Uterus (tissue), 2 donors: ENCODE measurements around the gene HLA-DQA1.

Experiments
- POLR2A ChIP-seq, 2 donors: fragments of 450-650 bp; IDR thresholded peaks; one replicate each; pipeline ENCODE4 v1.6.1; 2016; ENCODE audit warnings: antibody characterized with exemption in 2 of 2, mild to moderate bottlenecking in 1 of 2, moderate library complexity in 1 of 2
- TF ChIP-seq, protein P1 (sequence below), 4 experiments: fragments of 200-600 bp in 2 of 4; fragments of 450-650 bp in 2 of 4; sonication (generic) in 2 of 4; IDR thresholded peaks; one replicate each; pipeline ENCODE4 v1.5.1; 2016 to 2019; ENCODE audit warnings: antibody characterized with exemption in 4 of 4, mild to moderate bottlenecking in 2 of 4, moderate library complexity in 1 of 4

DNA sequence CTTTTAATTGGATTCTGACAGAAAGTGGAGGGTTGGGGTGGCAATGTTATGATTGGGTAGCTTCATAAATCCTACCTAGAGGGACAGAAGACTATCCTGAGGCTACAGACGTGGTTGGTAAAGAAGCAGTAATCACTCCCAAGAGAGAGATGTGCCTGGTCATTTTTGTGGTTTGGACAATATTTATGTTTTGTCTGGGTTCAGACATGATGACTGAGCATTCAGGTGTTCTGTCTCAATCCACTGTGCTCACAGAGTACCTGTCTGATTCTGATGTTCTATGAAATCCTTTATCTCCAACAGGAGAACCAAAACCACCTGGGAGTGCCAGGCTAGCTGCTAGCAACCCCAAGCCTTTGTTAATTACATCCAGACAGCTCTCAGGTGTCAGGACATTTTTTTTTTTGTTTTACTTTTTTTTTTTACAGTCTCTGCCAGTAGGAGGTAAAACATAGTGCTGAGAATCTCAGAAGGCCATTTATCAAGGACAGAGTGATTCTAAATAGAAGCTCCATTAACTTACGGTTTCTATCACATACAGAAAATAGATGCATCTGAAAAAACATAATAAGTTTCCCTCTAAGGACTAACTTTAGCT lies 1.6 kb upstream of the HLA-DQA1 start:
- TF ChIP-seq, protein P1, sequence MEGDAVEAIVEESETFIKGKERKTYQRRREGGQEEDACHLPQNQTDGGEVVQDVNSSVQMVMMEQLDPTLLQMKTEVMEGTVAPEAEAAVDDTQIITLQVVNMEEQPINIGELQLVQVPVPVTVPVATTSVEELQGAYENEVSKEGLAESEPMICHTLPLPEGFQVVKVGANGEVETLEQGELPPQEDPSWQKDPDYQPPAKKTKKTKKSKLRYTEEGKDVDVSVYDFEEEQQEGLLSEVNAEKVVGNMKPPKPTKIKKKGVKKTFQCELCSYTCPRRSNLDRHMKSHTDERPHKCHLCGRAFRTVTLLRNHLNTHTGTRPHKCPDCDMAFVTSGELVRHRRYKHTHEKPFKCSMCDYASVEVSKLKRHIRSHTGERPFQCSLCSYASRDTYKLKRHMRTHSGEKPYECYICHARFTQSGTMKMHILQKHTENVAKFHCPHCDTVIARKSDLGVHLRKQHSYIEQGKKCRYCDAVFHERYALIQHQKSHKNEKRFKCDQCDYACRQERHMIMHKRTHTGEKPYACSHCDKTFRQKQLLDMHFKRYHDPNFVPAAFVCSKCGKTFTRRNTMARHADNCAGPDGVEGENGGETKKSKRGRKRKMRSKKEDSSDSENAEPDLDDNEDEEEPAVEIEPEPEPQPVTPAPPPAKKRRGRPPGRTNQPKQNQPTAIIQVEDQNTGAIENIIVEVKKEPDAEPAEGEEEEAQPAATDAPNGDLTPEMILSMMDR (IDR thresholded peaks at IDR 0.05) = no peak
- no peak for TF ChIP-seq POLR2A (IDR thresholded peaks at IDR 0.05)
